GM12872 (cell line): ENCODE data around the gene MPC1.

Experiments used
- TF ChIP-seq, protein P1 (sequence below): IDR thresholded peaks from 3 replicates; pipeline ENCODE4 v1.5.1; 2011; ENCODE audit warnings: low read depth, mild to moderate bottlenecking, low read length, moderate library complexity; ENCODE audit not compliant: insufficient read depth

MPC1 gene

DNA sequence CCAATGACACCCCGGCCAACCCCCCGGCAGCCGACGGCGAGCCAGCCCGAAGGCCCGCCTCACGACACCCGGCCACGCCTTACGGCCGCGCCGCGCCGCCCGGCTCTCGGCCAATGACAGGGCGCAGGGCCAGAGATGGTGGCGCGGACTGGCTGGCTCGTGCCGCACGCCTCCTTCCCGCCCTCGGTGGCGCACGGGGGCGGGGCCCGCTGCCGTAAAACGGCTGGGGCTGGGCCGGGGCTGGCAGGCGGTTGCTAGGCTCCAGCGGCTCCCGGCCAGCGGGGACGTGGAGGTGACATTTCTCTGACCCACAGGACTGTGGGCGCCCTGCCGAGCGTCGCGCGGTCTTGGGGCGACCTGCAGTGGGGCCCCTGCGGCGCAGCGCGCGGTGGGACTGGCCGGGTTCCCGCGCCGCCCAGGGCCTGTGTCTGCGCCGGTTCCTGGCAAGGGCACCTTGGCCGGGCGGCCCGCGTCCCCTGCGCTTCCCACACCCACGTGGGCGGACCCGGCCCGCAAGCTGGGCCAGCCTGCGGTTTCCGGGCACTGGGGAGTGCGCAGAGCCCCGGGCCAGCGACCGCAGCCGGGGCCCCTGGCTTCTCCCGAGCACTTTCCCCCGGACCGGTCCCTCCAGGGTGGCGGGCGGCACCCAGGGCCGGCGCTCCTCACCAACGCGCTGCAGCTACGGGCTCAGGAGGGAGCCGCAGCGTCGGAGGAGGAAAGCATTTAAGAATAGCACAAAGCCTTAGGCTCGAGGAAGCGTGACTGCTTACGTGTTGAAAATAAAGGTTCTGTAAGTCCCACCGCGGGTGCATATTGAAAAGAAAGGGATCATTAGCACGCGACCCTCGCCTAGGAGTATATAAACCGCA, at the start of gene MPC1:
Gene MPC1, minus strand, starts transcription at position 8 of the 869 bp plus-strand sequence. CDS start 64 bp downstream, outside the sequence.
- TF ChIP-seq, protein P1, sequence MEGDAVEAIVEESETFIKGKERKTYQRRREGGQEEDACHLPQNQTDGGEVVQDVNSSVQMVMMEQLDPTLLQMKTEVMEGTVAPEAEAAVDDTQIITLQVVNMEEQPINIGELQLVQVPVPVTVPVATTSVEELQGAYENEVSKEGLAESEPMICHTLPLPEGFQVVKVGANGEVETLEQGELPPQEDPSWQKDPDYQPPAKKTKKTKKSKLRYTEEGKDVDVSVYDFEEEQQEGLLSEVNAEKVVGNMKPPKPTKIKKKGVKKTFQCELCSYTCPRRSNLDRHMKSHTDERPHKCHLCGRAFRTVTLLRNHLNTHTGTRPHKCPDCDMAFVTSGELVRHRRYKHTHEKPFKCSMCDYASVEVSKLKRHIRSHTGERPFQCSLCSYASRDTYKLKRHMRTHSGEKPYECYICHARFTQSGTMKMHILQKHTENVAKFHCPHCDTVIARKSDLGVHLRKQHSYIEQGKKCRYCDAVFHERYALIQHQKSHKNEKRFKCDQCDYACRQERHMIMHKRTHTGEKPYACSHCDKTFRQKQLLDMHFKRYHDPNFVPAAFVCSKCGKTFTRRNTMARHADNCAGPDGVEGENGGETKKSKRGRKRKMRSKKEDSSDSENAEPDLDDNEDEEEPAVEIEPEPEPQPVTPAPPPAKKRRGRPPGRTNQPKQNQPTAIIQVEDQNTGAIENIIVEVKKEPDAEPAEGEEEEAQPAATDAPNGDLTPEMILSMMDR = no peak

- TF ChIP-seq, protein P1 = no peak
These were observed 47.5 kb upstream of the MPC1 start for GRCh38 chr6:166430269-166430668.

GRCh38 chr6:166424431-166424830, 41.7 kb upstream of the MPC1 start:
- TF ChIP-seq, protein P1 = no peak

- TF ChIP-seq, protein P1 = no peak
These were observed 41.0 kb upstream of the MPC1 start for GRCh38 chr6:166423781-166424180.

DNA sequence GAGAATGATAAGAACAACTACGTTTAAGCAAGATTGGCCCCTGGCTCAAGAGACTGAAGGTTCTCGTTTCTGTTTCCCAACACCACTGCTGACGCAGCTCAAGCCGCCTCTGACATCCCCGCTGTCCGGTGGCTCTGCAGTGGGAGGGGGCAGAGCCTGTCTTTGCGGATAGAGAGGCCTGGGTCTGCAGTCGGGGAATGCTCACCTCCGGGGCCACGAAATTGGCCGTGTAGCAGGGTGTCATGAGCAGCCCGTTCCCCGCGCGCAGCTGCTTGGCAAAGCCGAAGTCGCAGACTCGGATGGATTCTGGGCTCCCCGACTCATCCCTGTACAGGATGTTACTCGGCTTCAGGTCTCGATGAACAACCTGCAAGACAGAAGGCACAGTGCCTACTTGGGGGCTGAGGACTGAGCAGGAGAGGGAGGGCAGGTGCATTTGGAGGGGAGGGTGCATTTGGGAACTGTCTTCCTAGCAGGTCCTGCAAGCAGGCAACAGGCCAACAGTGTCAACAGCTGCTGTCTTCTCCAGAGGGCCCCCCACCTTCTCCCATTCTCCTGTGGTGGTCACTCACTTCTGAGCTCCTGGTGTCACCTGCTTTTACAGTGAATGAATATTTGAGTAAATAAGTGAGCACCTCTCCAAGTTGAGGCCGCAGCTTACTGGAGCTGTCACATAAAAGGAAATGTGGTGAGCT, 40.5 kb upstream of the MPC1 start:
- TF ChIP-seq, protein P1 = no peak

GRCh38 chr6:166422201-166422940, 39.6 kb upstream of the MPC1 start:
- TF ChIP-seq, protein P1 = no peak

GRCh38 chr6:166420351-166420750, 37.6 kb upstream of the MPC1 start:
- TF ChIP-seq, protein P1 = no peak
